ENCODE measurements around the gene EPS8L1. TPM values are rescaled to one million over a fixed set of nuclear protein-coding genes. Genes with fewer than 3 reads are reported as not detected.

EPS8L1 gene
- total and polyA plus RNA-seq, 8 donors: 10.2 to 279 (median 17.5) TPM

DNA sequence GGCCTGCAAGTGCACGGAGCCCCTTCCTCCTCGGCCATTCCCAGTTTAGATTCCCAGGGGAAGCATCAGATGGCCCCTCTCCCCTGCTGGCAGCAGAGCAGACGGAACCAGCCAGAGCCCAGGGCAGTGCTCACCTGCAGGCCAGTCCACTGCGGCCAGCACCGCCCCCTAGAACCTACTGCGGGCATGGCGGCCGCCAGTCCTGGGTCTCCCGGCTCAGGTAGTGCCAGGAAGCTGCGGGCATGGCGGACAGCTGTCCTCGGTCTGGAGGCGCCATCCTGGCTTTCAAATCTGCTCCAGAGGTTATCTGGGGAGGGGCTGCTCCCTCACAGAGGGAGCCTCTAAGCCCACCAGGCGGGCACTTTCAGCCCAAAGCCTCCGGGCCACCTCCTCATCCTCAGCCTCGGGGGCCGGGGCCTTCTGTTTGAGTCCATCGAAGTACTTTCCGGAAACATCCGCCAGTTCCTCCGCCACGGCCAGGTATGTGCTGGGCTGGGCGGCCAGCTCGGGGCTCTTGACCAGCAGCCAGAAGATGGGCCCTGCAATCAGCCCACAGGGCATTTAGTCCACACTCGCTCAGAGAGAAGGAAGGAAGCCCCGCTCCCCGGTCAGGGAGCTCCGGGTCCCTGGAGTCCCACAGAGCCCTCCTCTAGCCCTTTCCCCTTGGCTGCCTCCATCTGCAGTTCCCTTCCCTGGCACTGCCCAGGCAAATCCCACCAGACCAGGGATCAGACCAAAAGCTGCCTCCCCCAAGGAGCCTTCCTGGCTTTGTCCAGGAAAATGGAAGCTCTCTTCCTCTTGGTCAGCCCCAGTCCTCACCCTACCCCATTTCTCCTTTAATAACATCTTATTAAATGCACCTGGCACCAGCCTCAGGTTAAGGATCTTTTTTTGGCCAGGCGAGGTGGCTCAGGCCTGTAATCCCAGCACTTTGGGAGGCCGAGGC is 30.6 kb upstream of the EPS8L1 start:
- intact Hi-C loops (cut with DNase I): no loop called here
- H3K27ac ChIP-seq: no peak overlapping the region
- no peak overlapping the region for H3K4me3 ChIP-seq
- TF ChIP-seq, protein P1, sequence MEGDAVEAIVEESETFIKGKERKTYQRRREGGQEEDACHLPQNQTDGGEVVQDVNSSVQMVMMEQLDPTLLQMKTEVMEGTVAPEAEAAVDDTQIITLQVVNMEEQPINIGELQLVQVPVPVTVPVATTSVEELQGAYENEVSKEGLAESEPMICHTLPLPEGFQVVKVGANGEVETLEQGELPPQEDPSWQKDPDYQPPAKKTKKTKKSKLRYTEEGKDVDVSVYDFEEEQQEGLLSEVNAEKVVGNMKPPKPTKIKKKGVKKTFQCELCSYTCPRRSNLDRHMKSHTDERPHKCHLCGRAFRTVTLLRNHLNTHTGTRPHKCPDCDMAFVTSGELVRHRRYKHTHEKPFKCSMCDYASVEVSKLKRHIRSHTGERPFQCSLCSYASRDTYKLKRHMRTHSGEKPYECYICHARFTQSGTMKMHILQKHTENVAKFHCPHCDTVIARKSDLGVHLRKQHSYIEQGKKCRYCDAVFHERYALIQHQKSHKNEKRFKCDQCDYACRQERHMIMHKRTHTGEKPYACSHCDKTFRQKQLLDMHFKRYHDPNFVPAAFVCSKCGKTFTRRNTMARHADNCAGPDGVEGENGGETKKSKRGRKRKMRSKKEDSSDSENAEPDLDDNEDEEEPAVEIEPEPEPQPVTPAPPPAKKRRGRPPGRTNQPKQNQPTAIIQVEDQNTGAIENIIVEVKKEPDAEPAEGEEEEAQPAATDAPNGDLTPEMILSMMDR (IDR thresholded peaks at IDR 0.05): no peak
- DNase-seq (no peak), ATAC-seq (no peak), FAIRE-seq (no peak)
- H3K4me1 ChIP-seq: no peaks in the 10 kb centered on the region
- 94 to 96% methylated on average over 26 to 30 of the region's 30 CpGs for WGBS, 2 donors
- no peaks in the 10 kb centered on the region for H3K9me3 ChIP-seq
- no peaks in the 10 kb centered on the region for H3K27me3 ChIP-seq
- peaks cover 3 to 43% (median 29%) of the 10 kb centered on the region in 3 donors for H3K36me3 ChIP-seq

DNA sequence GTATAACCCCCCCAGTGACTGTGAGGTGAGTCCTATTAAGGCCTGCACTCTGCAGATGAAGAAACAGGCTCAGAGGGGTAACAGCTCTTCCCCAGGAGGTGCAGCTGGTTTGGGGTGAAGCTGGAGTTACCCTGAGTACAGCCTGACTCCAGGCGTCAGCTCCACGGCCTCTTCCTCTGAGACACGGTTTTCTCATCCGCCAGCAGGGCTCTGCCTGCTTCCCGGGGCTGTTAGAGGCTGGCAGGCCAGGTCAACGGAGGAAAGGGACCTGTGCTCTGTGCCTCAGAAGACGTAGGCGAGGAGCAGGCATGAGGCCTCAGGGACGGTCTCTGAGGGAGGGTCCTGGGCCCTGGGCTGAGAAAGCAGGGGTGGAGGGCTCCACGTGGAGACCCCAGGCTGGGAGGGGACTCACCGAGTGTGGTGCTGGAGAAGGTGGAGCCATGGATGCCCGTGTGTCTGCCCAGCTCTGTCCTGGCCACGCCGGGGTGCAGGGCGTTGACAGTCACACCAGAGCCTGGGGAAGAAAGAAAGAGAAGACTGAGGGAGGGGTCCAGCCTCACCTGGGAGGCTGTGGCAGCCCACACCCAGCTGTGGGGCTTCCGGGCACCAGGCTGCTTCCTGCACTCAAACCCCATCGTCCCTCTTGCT is 28.6 kb upstream of the EPS8L1 start:
- no peaks in the 10 kb centered on the region for H3K4me1 ChIP-seq
- WGBS, 2 donors: 90% methylated on average over 17 of the region's 17 CpGs
- FAIRE-seq: no peak
- peaks cover 3 to 49% (median 29%) of the 10 kb centered on the region in 3 donors for H3K36me3 ChIP-seq
- no peaks in the 10 kb centered on the region for H3K9me3 ChIP-seq
- no peaks in the 10 kb centered on the region for H3K27me3 ChIP-seq
- H3K4me3 ChIP-seq: no peak overlapping the region
- TF ChIP-seq, protein P1 (IDR thresholded peaks at IDR 0.05): no peak
- intact Hi-C loops (cut with DNase I): no loop called here
- ATAC-seq: no peak
- H3K27ac ChIP-seq: no peak overlapping the region
- DNase-seq: no peak

DNA sequence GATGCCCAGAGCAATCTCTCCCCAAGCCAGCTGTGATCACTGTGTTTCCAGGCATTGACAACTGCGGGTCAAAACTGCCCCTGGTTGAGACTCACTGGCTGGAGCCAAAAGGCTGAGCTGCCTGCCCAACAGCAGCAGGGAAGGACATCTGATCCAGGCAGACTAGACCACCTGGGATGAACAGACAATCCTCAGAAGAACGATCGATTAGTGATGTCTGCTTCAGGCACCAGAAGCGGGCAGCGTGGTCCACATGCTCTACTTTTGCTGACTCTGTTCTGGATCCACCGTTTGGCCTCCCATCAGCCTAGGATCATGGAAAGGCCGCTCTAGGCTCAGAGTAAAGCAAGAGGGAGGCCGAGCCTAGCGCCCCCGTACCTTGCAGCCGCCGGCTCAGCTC is 27.7 kb upstream of the EPS8L1 start:
- H3K9me3 ChIP-seq: no peaks in the 10 kb centered on the region
- no peaks in the 10 kb centered on the region for H3K27me3 ChIP-seq
- H3K27ac ChIP-seq: no peak overlapping the region
- H3K4me3 ChIP-seq: no peak overlapping the region
- TF ChIP-seq, protein P1 (IDR thresholded peaks at IDR 0.05): no peak
- 90 to 94% methylated on average over 12 of the region's 12 CpGs for WGBS, 2 donors
- intact Hi-C loops (cut with DNase I): no loop called here
- H3K36me3 ChIP-seq: peaks cover 3 to 53% (median 29%) of the 10 kb centered on the region in 3 donors
- no peak for ATAC-seq
- no peak for DNase-seq
- no peak for FAIRE-seq
- no peaks in the 10 kb centered on the region for H3K4me1 ChIP-seq

DNA sequence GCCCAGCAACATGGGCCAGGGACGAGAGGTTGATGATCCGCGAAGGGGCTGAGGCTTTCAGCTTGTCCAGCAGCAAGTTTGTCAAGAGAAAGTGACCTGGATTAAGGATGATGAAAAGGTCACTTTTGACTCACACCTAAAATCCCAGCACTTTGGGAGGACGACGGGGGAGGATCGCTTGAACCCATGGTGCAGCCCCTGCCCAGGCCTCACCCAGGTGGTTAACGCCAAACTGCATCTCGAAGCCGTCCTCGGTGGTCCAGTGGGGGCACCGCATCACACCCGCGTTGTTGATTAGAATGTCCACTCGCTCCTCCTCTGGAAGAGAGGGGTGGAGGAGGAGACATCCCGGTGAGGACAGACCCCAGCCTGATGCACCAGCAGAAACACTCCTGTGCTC is 27.2 kb upstream of the EPS8L1 start:
- Histone ChIP-seq H3K9me3 (no peaks in the 10 kb centered on the region), H3K4me3 (no peak overlapping the region), H3K36me3 (peaks cover 3 to 55% (median 29%) of the 10 kb centered on the region in 3 donors), H3K4me1 (no peaks in the 10 kb centered on the region), H3K27me3 (no peaks in the 10 kb centered on the region), H3K27ac (no peak overlapping the region)
- DNase-seq (no peak), FAIRE-seq (no peak), ATAC-seq (no peak)
- intact Hi-C loops (cut with DNase I): no loop called here
- TF ChIP-seq, protein P1 (IDR thresholded peaks at IDR 0.05): no peak
- WGBS, 2 donors: 95% methylated on average over 15 of the region's 15 CpGs
